ENCODE data around the gene ITGB5. TPM values are rescaled to one million over a fixed set of nuclear protein-coding genes. Genes with fewer than 3 reads are reported as not detected.

ITGB5 gene
- polyA plus RNA-seq, 3 donors = 0.68 to 1.2 (median 1.0) TPM

- peaks cover 0 to 2% (median 0%) of the 10 kb centered on the region in 7 donors for H3K9me3 Mint-ChIP-seq
- no peaks in the 10 kb centered on the region for H4K20me1 ChIP-seq (ENCODE audit: insufficient read depth, low read length)
- no peak for TF ChIP-seq CTCF (IDR thresholded peaks at IDR 0.05)
- H3K4me1 Mint-ChIP-seq = peaks cover 2% of the 10 kb centered on the region
- H3K36me3 Mint-ChIP-seq = no peaks in the 10 kb centered on the region
- H3K27me3 ChIP-seq (ENCODE audit: control insufficient read depth in 2 of 2, insufficient read depth in 2 of 2, low read length in 2 of 2) = no peaks in the 10 kb centered on the region
- H3K27ac ChIP-seq (ENCODE audit: low read depth in 1 of 2, low read length in 2 of 2) = no peak overlapping the region
- H2AFZ ChIP-seq (ENCODE audit: insufficient read depth, low read depth, low read length, poor library complexity, severe bottlenecking) = no peak overlapping the region
- H3K9me3 ChIP-seq (replicated peaks in 1 of 2; ENCODE audit: control insufficient read depth in 1 of 2, insufficient read depth in 1 of 2, low read length in 2 of 2) = no peaks in the 10 kb centered on the region
- H3K27me3 Mint-ChIP-seq (ENCODE audit: low read depth in 3 of 3) = peaks cover 0 to 2% (median 0%) of the 10 kb centered on the region in 3 donors
- H3K36me3 ChIP-seq (replicated peaks in 1 of 2; ENCODE audit: control insufficient read depth in 1 of 2, insufficient read depth in 2 of 2, low read length in 2 of 2) = no peaks in the 10 kb centered on the region
- 81% methylated on average over 2 of the region's 4 CpGs for WGBS (ENCODE audit: insufficient coverage)
- no peaks in the 10 kb centered on the region for H3K79me2 ChIP-seq (ENCODE audit: insufficient read depth, low read length)
- no peak overlapping the region for H3K4me3 Mint-ChIP-seq
- intact Hi-C loops (cut with micrococcal nuclease) = no loop called here
- no peak overlapping the region for H3K4me3 ChIP-seq (replicated peaks in 1 of 3; ENCODE audit: low read depth in 2 of 3, low read length in 3 of 3)
- H3K4me1 ChIP-seq (ENCODE audit: control insufficient read depth in 1 of 2, insufficient read depth in 2 of 2, low read length in 2 of 2) = no peaks in the 10 kb centered on the region
- no peak overlapping the region for H3K9ac ChIP-seq (ENCODE audit: insufficient read depth, low read length, poor library complexity, severe bottlenecking)
- H3K27ac Mint-ChIP-seq = peak overlapping the region in 1 of 7 donors; percentile 33
- no peak for DNase-seq
- no peak overlapping the region for H3K4me2 ChIP-seq (replicated peaks; ENCODE audit: extremely low read depth, low read length, poor library complexity, severe bottlenecking)
Observed at GRCh38 chr3:124843047-124843446, 44.1 kb downstream of the ITGB5 start.

- H3K36me3 ChIP-seq (replicated peaks in 1 of 2; ENCODE audit: control insufficient read depth in 1 of 2, insufficient read depth in 2 of 2, low read length in 2 of 2) = no peaks in the 10 kb centered on the region
- H3K79me2 ChIP-seq (ENCODE audit: insufficient read depth, low read length) = no peaks in the 10 kb centered on the region
- H3K27me3 Mint-ChIP-seq (ENCODE audit: low read depth in 3 of 3) = peaks cover 0 to 5% (median 2%) of the 10 kb centered on the region in 3 donors
- H3K27ac ChIP-seq (ENCODE audit: low read depth in 1 of 2, low read length in 2 of 2) = no peak overlapping the region
- no peak overlapping the region for H2AFZ ChIP-seq (ENCODE audit: insufficient read depth, low read depth, low read length, poor library complexity, severe bottlenecking)
- H3K27me3 ChIP-seq (ENCODE audit: control insufficient read depth in 2 of 2, insufficient read depth in 2 of 2, low read length in 2 of 2) = no peaks in the 10 kb centered on the region
- no peak overlapping the region for H3K4me2 ChIP-seq (replicated peaks; ENCODE audit: extremely low read depth, low read length, poor library complexity, severe bottlenecking)
- DNase-seq = no peak
- H3K4me3 Mint-ChIP-seq = no peak overlapping the region
- intact Hi-C loops (cut with micrococcal nuclease) = no loop called here
- no peaks in the 10 kb centered on the region for H3K4me1 Mint-ChIP-seq
- no peak overlapping the region for H3K9ac ChIP-seq (ENCODE audit: insufficient read depth, low read length, poor library complexity, severe bottlenecking)
- WGBS (ENCODE audit: insufficient coverage) = 83% methylated on average over 1 of the region's 2 CpGs
- H3K9me3 Mint-ChIP-seq = peaks cover 0 to 2% (median 0%) of the 10 kb centered on the region in 7 donors
- H3K27ac Mint-ChIP-seq = no peak overlapping the region
- H3K36me3 Mint-ChIP-seq = no peaks in the 10 kb centered on the region
- H3K9me3 ChIP-seq (replicated peaks in 1 of 2; ENCODE audit: control insufficient read depth in 1 of 2, insufficient read depth in 1 of 2, low read length in 2 of 2) = no peaks in the 10 kb centered on the region
- no peak overlapping the region for H3K4me3 ChIP-seq (replicated peaks in 1 of 3; ENCODE audit: low read depth in 2 of 3, low read length in 3 of 3)
- no peaks in the 10 kb centered on the region for H4K20me1 ChIP-seq (ENCODE audit: insufficient read depth, low read length)
- H3K4me1 ChIP-seq (ENCODE audit: control insufficient read depth in 1 of 2, insufficient read depth in 2 of 2, low read length in 2 of 2) = no peaks in the 10 kb centered on the region
- no peak for TF ChIP-seq CTCF (IDR thresholded peaks at IDR 0.05)
Observed at GRCh38 chr3:124841517-124841916, 45.6 kb downstream of the ITGB5 start.

Measured in CD14-positive monocyte (primary cell).